GM23248 (cell line): ENCODE measurements around the gene LYVE1. TPM values are rescaled to one million over a fixed set of nuclear protein-coding genes. Genes with fewer than 3 reads are reported as not detected.

Source experiments
- DNase-seq: peaks from one replicate; pipeline ENCODE4 v3.0.0-alpha.2; 2015
- H2AFZ ChIP-seq: fragments of 200-600 bp; sonication (generic); 2 replicates; pipeline ENCODE4 v1.6.1; 2016; ENCODE audit warnings: antibody characterized with exemption
- H3F3A ChIP-seq: fragments of 200-600 bp; sonication (generic); 2 replicates; pipeline ENCODE4 v1.6.1; 2016; ENCODE audit warnings: mild to moderate bottlenecking, antibody characterized with exemption, mixed run types; ENCODE audit not compliant: insufficient read depth
- H3K27ac ChIP-seq: fragments of 200-600 bp; sonication (generic); 2 replicates; pipeline ENCODE4 v1.5.1; 2016; ENCODE audit warnings: mild to moderate bottlenecking
- H3K27me3 ChIP-seq: fragments of 200-600 bp; sonication (generic); replicated peaks from 2 replicates; pipeline ENCODE4 v1.6.1; 2016; ENCODE audit warnings: mild to moderate bottlenecking; ENCODE audit not compliant: insufficient read depth
- H3K36me3 ChIP-seq: fragments of 200-600 bp; sonication (generic); 2 replicates; pipeline ENCODE4 v1.6.1; 2016; ENCODE audit warnings: low read depth, mild to moderate bottlenecking
- H3K4me1 ChIP-seq: fragments of 200-600 bp; sonication (generic); 2 replicates; pipeline ENCODE4 v1.6.1; 2016; ENCODE audit warnings: mild to moderate bottlenecking; ENCODE audit not compliant: insufficient read depth
- H3K4me2 ChIP-seq: fragments of 200-600 bp; sonication (generic); one replicate; pipeline ENCODE4 v1.6.1; 2016; ENCODE audit warnings: mild to moderate bottlenecking; ENCODE audit not compliant: unreplicated experiment
- H3K4me3 ChIP-seq: fragments of 200-600 bp; sonication (generic); 2 replicates; pipeline ENCODE4 v1.5.1; 2016; ENCODE audit warnings: mild to moderate bottlenecking
- H3K79me2 ChIP-seq: fragments of 200-600 bp; sonication (generic); 2 replicates; pipeline ENCODE4 v1.6.1; 2016; ENCODE audit warnings: mild to moderate bottlenecking; ENCODE audit not compliant: insufficient read depth
- H3K9ac ChIP-seq: fragments of 200-600 bp; sonication (generic); 2 replicates; pipeline ENCODE4 v1.6.1; 2016; ENCODE audit warnings: mild to moderate bottlenecking
- H3K9me2 ChIP-seq: fragments of 200-600 bp; sonication (generic); 2 replicates; pipeline ENCODE4 v1.6.1; 2016; ENCODE audit warnings: mixed run types, mild to moderate bottlenecking, moderate library complexity; ENCODE audit not compliant: insufficient read depth
- H3K9me3 ChIP-seq: fragments of 200-600 bp; sonication (generic); one replicate; pipeline ENCODE4 v1.6.1; 2017; ENCODE audit warnings: low read depth
- H4K20me1 ChIP-seq: fragments of 200-600 bp; sonication (generic); 2 replicates; pipeline ENCODE4 v1.6.0; 2016; ENCODE audit not compliant: insufficient read depth
- EZH2 ChIP-seq: fragments of 200-600 bp; sonication (generic); IDR thresholded peaks from 2 replicates; pipeline ENCODE4 v1.6.1; 2018; ENCODE audit warnings: antibody characterized with exemption, mild to moderate bottlenecking; ENCODE audit not compliant: insufficient read depth, poor library complexity, severe bottlenecking
- EZH2phosphoT487 ChIP-seq: fragments of 200-600 bp; sonication (generic); IDR thresholded peaks from 2 replicates; pipeline ENCODE4 v1.6.1; 2018; ENCODE audit warnings: antibody characterized with exemption, moderate library complexity, mild to moderate bottlenecking, low read depth; ENCODE audit not compliant: insufficient read depth
- WGBS, 2 experiments: methylation state at CpG; one replicate each; pipeline ENCODE4 v1.1.6; 2015 to 2017; ENCODE audit warnings: low lambda C conversion rate in 2 of 2, low coverage in 1 of 2; ENCODE audit errors: missing lambda C conversion rate in 2 of 2; 5-methylcytosine and 5-hydroxymethylcytosine counted together
- in situ Hi-C: fragments of 300-500 bp; cut with MboI; formaldehyde crosslinking; loops from 2 replicates; pipeline ENCODE4 v1.15.0; 2020
- polyA plus RNA-seq: library from polyadenylated mRNA; unstranded; fragments of >200 nt; fragmentation: Nextera tagmentation; extraction: Ambion mirVana; gene quantifications from 2 replicates; pipeline ENCODE4 v1.2.1, GENCODE V29; 2016
- total RNA-seq: library from RNA; depleted of rRNA; stranded (reverse); fragments of >200 nt; shearing (Covaris generic); gene quantifications from 2 replicates; pipeline ENCODE4 v1.2.3, GENCODE V29; 2014

The LYVE1 gene
- total and polyA plus RNA-seq, 2 experiments from 2014 or later: not detected

DNA sequence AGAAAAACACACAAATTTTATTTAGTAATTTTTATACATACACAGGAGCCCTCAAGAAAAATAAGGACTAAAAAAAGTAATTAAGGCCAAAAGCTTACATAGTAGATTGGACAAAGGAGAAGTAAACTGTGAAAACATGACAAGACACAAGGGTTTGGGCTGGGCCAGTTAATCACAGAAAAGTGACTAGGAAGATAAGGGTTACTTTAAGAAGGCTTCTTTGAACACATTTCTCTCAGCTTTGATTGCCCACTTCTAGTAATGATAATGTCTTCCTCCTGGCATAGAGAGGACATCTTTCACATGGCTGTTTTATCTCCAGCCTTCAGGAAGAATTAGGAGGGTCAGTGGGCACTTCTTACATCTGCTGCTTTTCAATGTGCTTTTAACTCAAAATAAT, 30.9 kb downstream of the LYVE1 start:
- Histone ChIP-seq H3K27ac (no peak overlapping the region), H3K79me2 (peaks cover 63% of the 10 kb centered on the region), H3K9ac (no peak overlapping the region), H3K9me2 (no peaks in the 10 kb centered on the region), H3K4me3 (no peak overlapping the region), H3K9me3 (no peaks in the 10 kb centered on the region), H3K36me3 (0 out of 2 replicates have a peak, but pooled peaks cover 12% of the 10 kb centered on the region), H2AFZ (no peak overlapping the region), H3K4me1 (peaks cover 21% of the 10 kb centered on the region), H3K4me2 (no peak overlapping the region), H4K20me1 (no peaks in the 10 kb centered on the region; the same call in 1 of the 2 replicates), H3F3A (0 out of 2 replicates have a peak, but pooled peaks cover 5% of the 10 kb centered on the region), H3K27me3 (no peaks in the 10 kb centered on the region)
- TF ChIP-seq EZH2: no peak
- no peak for TF ChIP-seq EZH2phosphoT487
- in situ Hi-C loops: no loop called here
- no peak for DNase-seq

GRCh38 chr11:10534316-10534715, 34.1 kb downstream of the LYVE1 start:
- TF ChIP-seq EZH2: no peak
- no peak overlapping the region for H2AFZ ChIP-seq
- H3K4me1 ChIP-seq: peaks cover 22% of the 10 kb centered on the region
- H3K9me3 ChIP-seq: no peaks in the 10 kb centered on the region
- H3K79me2 ChIP-seq: peaks cover 50% of the 10 kb centered on the region
- no peak for DNase-seq
- H3K9ac ChIP-seq: no peak overlapping the region
- peaks cover 27% of the 10 kb centered on the region; the same call in 1 of the 2 replicates for H3K36me3 ChIP-seq
- H4K20me1 ChIP-seq: no peaks in the 10 kb centered on the region; the same call in 1 of the 2 replicates
- in situ Hi-C loops: no loop called here
- 93 to 95% methylated on average over 2 of the region's 2 CpGs for WGBS, 2 experiments
- no peaks in the 10 kb centered on the region for H3K9me2 ChIP-seq
- H3K27ac ChIP-seq: no peak overlapping the region
- no peaks in the 10 kb centered on the region for H3K27me3 ChIP-seq
- no peak overlapping the region for H3K4me2 ChIP-seq
- peaks cover 11% of the 10 kb centered on the region for H3F3A ChIP-seq
- H3K4me3 ChIP-seq: no peak overlapping the region

DNA sequence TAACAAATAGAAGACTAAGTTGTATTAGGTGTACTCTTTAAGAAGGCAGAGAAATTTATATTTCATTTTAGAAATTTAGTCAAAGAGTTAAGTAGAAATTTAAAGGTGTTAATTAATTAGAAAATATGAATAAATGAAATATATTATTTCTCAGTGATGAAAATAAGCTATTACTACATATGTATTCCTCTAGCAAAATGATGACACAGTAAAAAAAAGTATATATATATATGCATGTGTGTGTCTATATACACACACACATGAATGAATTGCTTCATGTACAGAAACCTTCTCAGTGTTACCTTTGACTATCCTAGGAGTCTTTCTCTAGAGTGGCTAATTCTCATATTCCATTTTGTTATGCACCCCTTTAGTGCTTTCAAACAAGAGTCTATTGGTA, 35.1 kb downstream of the LYVE1 start:
- TF ChIP-seq EZH2phosphoT487 (no peak), EZH2 (no peak)
- Histone ChIP-seq H2AFZ (no peak overlapping the region), H3K9me3 (no peaks in the 10 kb centered on the region), H3K27ac (no peak overlapping the region), H3K4me2 (no peak overlapping the region), H3K36me3 (peaks cover 33% of the 10 kb centered on the region; the same call in 1 of the 2 replicates), H3K27me3 (no peaks in the 10 kb centered on the region), H3K4me3 (no peak overlapping the region), H4K20me1 (no peaks in the 10 kb centered on the region; the same call in 1 of the 2 replicates), H3K9me2 (no peaks in the 10 kb centered on the region), H3K9ac (no peak overlapping the region), H3K4me1 (peaks cover 22% of the 10 kb centered on the region), H3K79me2 (peaks cover 41% of the 10 kb centered on the region), H3F3A (peaks cover 21% of the 10 kb centered on the region)
- DNase-seq: no peak
- in situ Hi-C loops: no loop called here

- Histone ChIP-seq H3K4me2 (no peak overlapping the region), H3K4me3 (no peak overlapping the region), H3K27ac (no peak overlapping the region), H3K4me1 (peaks cover 29% of the 10 kb centered on the region), H3K9me3 (no peaks in the 10 kb centered on the region), H3K9me2 (no peaks in the 10 kb centered on the region), H4K20me1 (no peaks in the 10 kb centered on the region), H3K79me2 (peaks cover 33% of the 10 kb centered on the region), H3K9ac (no peak overlapping the region), H3K27me3 (no peaks in the 10 kb centered on the region), H2AFZ (no peak overlapping the region), H3K36me3 (peaks cover 33% of the 10 kb centered on the region; the same call in 1 of the 2 replicates), H3F3A (peaks cover 26% of the 10 kb centered on the region)
- TF ChIP-seq EZH2phosphoT487 (no peak), EZH2 (no peak)
- DNase-seq: no peak
- in situ Hi-C loops: no loop called here
- 95 to 100% methylated on average over 2 of the region's 2 CpGs for WGBS, 2 experiments
These were observed 35.9 kb downstream of the LYVE1 start for GRCh38 chr11:10532526-10532925.

GRCh38 chr11:10529279-10529678, 39.2 kb downstream of the LYVE1 start:
- Histone ChIP-seq H4K20me1 (no peaks in the 10 kb centered on the region), H3F3A (peaks cover 37% of the 10 kb centered on the region), H3K4me2 (peak overlapping the region; percentile 34), H3K4me3 (no peak overlapping the region), H3K27me3 (no peaks in the 10 kb centered on the region), H3K79me2 (0 out of 2 replicates have a peak, but pooled peaks cover under 1% of the 10 kb centered on the region), H3K27ac (peak overlapping the region; percentile 40), H2AFZ (no peak overlapping the region), H3K9ac (no peak overlapping the region), H3K9me2 (no peaks in the 10 kb centered on the region), H3K9me3 (no peaks in the 10 kb centered on the region), H3K36me3 (peaks cover 43% of the 10 kb centered on the region; the same call in 1 of the 2 replicates), H3K4me1 (peaks cover 42% of the 10 kb centered on the region)
- peak; percentile 53 for DNase-seq
- no peak for TF ChIP-seq EZH2phosphoT487
- no peak for TF ChIP-seq EZH2
- 87% methylated on average over 2 of the region's 2 CpGs for WGBS, 2 experiments
- in situ Hi-C loops: loop anchor here (10.0 kb wide), 1 partner anchor 206 kb away; no protein-coding TSS in a partner anchor
